A673 (cell line): ENCODE measurements around the gene ZNF230. TPM values are rescaled to one million over a fixed set of nuclear protein-coding genes. Genes with fewer than 3 reads are reported as not detected.

Experiments used
- BruUV-seq: library from RNA; stranded (reverse); fragments of 400-500 nt; replicated peaks from 2 replicates; lab custom pipeline; 2021; lab: Mats Ljungman, UMichigan
- CTCF ChIA-PET: fragments of 300-600 bp; sonication (Branson Sonifier 250); formaldehyde crosslinking; loops from one replicate; lab custom pipeline; 2022; ENCODE audit warnings: antibody characterized with exemption; lab: Charles Lee
- POLR2A ChIA-PET: fragments of 300-600 bp; sonication (Branson Sonifier 250); formaldehyde crosslinking; loops from one replicate; lab custom pipeline; 2022; ENCODE audit warnings: antibody characterized with exemption; ENCODE audit not compliant: low non-redundant PET; lab: Charles Lee
- DNase-seq: peaks from one replicate; pipeline ENCODE4 v3.0.0-alpha.2; 2015; ENCODE audit warnings: low spot score
- H3K27ac ChIP-seq: fragments of 200-600 bp; sonication (generic); 2 replicates; pipeline ENCODE4 v1.5.1; 2016; ENCODE audit warnings: mixed run types, low read depth, mild to moderate bottlenecking, mixed read lengths, antibody characterized with exemption, low read length; ENCODE audit not compliant: poor library complexity, severe bottlenecking
- H3K27me3 ChIP-seq: fragments of 200-600 bp; sonication (generic); replicated peaks from 2 replicates; pipeline ENCODE4 v1.6.1; 2017; ENCODE audit warnings: mixed run types, low read depth, mild to moderate bottlenecking, mixed read lengths, antibody characterized with exemption, low read length; ENCODE audit not compliant: insufficient read depth, poor library complexity
- H3K36me3 ChIP-seq: fragments of 200-600 bp; sonication (generic); 2 replicates; pipeline ENCODE4 v1.6.1; 2016; ENCODE audit warnings: mixed run types, mild to moderate bottlenecking, mixed read lengths, antibody characterized with exemption, low read length; ENCODE audit not compliant: insufficient read depth, poor library complexity, severe bottlenecking
- H3K4me1 ChIP-seq: fragments of 200-600 bp; sonication (generic); 2 replicates; pipeline ENCODE4 v1.6.1; 2017; ENCODE audit warnings: mixed run types, mild to moderate bottlenecking, mixed read lengths, antibody characterized with exemption, low read length; ENCODE audit not compliant: insufficient read depth, poor library complexity, severe bottlenecking
- H3K4me3 ChIP-seq: fragments of 200-600 bp; sonication (generic); 2 replicates; pipeline ENCODE4 v1.5.1; 2016; ENCODE audit warnings: low read depth, mixed run types, mild to moderate bottlenecking, mixed read lengths, low read length; ENCODE audit not compliant: poor library complexity, severe bottlenecking
- H3K9me3 ChIP-seq: fragments of 200-600 bp; sonication (generic); 2 replicates; pipeline ENCODE4 v1.6.1; 2016; ENCODE audit warnings: mixed run types, low read depth, mild to moderate bottlenecking, mixed read lengths, antibody characterized with exemption, low read length; ENCODE audit not compliant: poor library complexity, severe bottlenecking
- EZH2 ChIP-seq: fragments of 200-600 bp; sonication (generic); IDR thresholded peaks from 2 replicates; pipeline ENCODE4 v1.6.1; 2017; ENCODE audit warnings: borderline replicate concordance, low read depth, mild to moderate bottlenecking, mixed read lengths, antibody characterized with exemption, low read length; ENCODE audit not compliant: poor library complexity, severe bottlenecking
- intact Hi-C: fragments of 100-400 bp; cut with micrococcal nuclease; formaldehyde crosslinking; loops from one replicate; pipeline ENCODE4 v1.10.0; 2022; ENCODE audit not compliant: unreplicated experiment
- total RNA-seq: library from RNA; stranded (reverse); gene quantifications from 2 replicates; pipeline ENCODE4 v1.2.3, GENCODE V29; 2021
- TF ChIP-seq, protein P1 (sequence below): fragments of 300-800, 200-600 bp; sonication (generic); conservative IDR thresholded peaks from 2 replicates; pipeline ENCODE4 v1.5.1; 2017; ENCODE audit warnings: low read depth, mild to moderate bottlenecking, antibody characterized with exemption, low read length, moderate library complexity, mixed read lengths

Gene ZNF230
- total RNA-seq, 1 experiment from 2014 or later: 5.4 TPM

DNA sequence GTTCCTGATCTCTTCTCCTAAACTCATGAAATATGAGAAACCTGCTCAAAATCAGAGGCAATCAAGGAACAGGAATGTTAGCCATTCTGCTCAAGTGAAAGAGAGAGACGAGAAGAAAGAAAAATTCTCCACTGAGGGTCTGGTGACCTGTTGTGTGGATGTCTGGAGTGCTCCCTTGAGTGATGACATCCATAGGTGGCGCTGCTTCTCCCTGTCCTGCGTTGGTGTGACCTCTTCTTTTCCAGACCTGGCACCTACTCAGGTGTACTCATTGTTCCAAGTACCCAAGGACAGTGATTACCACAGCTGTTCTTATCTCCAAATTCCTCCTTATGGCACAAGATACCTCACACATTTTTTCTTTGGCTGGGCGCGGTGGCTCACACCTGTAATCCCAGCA, 53.1 kb downstream of the ZNF230 start:
- Histone ChIP-seq H3K27ac (no peak overlapping the region), H3K4me3 (no peak overlapping the region), H3K4me1 (peaks cover 3% of the 10 kb centered on the region), H3K9me3 (no peaks in the 10 kb centered on the region), H3K36me3 (no peaks in the 10 kb centered on the region), H3K27me3 (no peaks in the 10 kb centered on the region)
- intact Hi-C loops: no loop called here
- ChIA-PET CTCF (no interaction called here), POLR2A (no interaction called here)
- TF ChIP-seq, protein P1, sequence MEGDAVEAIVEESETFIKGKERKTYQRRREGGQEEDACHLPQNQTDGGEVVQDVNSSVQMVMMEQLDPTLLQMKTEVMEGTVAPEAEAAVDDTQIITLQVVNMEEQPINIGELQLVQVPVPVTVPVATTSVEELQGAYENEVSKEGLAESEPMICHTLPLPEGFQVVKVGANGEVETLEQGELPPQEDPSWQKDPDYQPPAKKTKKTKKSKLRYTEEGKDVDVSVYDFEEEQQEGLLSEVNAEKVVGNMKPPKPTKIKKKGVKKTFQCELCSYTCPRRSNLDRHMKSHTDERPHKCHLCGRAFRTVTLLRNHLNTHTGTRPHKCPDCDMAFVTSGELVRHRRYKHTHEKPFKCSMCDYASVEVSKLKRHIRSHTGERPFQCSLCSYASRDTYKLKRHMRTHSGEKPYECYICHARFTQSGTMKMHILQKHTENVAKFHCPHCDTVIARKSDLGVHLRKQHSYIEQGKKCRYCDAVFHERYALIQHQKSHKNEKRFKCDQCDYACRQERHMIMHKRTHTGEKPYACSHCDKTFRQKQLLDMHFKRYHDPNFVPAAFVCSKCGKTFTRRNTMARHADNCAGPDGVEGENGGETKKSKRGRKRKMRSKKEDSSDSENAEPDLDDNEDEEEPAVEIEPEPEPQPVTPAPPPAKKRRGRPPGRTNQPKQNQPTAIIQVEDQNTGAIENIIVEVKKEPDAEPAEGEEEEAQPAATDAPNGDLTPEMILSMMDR: no peak
- TF ChIP-seq EZH2: no peak
- no peak for DNase-seq
- no TSS peak for BruUV-seq

DNA sequence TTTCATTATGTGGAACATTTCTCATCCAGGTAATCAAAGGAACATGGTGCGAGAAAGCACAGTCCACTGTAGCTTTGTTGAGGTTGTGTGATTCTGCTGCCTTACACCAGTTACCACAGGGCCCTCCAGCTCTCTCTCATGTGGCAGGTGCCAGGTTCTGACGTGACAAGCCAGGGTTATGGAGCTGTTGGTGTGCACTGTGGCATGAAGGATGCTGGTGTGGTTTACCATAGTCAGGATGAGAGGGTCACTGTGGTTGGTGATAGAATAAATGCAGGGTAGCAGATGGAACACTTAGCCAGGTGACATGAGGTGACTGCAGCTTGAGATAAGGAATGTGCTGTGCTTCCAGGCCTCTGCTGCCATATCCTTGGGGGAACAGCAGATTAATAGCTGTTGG, 56.5 kb downstream of the ZNF230 start:
- H3K9me3 ChIP-seq: no peaks in the 10 kb centered on the region
- intact Hi-C loops: no loop called here
- peaks cover 9% of the 10 kb centered on the region for H3K36me3 ChIP-seq
- DNase-seq: no peak
- TF ChIP-seq, protein P1: no peak
- no peak for TF ChIP-seq EZH2
- no peak overlapping the region for H3K27ac ChIP-seq
- H3K4me3 ChIP-seq: no peak overlapping the region
- POLR2A ChIA-PET: no interaction called here
- CTCF ChIA-PET: no interaction called here
- BruUV-seq: no TSS peak
- no peaks in the 10 kb centered on the region for H3K27me3 ChIP-seq
- H3K4me1 ChIP-seq: no peaks in the 10 kb centered on the region

DNA sequence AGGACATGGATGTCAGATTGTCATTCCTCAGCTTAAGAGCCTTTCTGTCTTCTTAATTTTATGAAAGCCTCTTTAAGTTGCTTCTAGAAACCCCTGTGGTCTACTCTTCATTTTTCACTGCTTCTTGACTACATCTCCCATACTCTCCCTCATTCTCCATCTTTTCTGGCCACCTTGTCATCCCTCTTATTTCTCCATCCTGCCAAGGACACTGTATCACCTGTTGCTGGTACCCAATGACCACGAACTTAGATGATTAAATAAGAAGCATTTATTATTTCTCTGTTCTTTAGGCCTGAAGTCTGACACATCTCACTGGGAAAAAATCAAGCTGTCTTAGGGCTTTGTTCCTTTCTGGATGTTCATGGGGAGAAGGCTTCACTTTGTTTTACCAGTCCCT, 58.3 kb downstream of the ZNF230 start:
- no peak for TF ChIP-seq EZH2
- TF ChIP-seq, protein P1: no peak
- Histone ChIP-seq H3K4me3 (no peak overlapping the region), H3K27ac (no peak overlapping the region), H3K4me1 (no peaks in the 10 kb centered on the region), H3K9me3 (peaks cover 10% of the 10 kb centered on the region), H3K27me3 (no peaks in the 10 kb centered on the region), H3K36me3 (peaks cover 22% of the 10 kb centered on the region)
- POLR2A ChIA-PET: no interaction called here
- intact Hi-C loops: no loop called here
- CTCF ChIA-PET: no interaction called here
- no peak for DNase-seq
- no TSS peak for BruUV-seq

Other genes with a start within 250 kb of the ZNF230 start
- gene SMG9, start 248.0 kb upstream of the ZNF230 start, total RNA-seq: 78.8 and 90.6 TPM in 2 replicates
- 0.20 TPM in 1 of 2 replicates, not detected in the other for gene KCNN4, start 222.0 kb upstream of the ZNF230 start, total RNA-seq
- not detected in 2 replicates for gene LYPD5, start 200.5 kb upstream of the ZNF230 start, total RNA-seq
- gene ZNF283, start 175.6 kb upstream of the ZNF230 start, total RNA-seq: 9.4 and 9.7 TPM in 2 replicates
- 0.73 and 1.6 TPM in 2 replicates for gene ZNF404, start 119.0 kb upstream of the ZNF230 start, total RNA-seq
- gene ZNF45, start 67.7 kb upstream of the ZNF230 start, total RNA-seq: 22.1 and 22.8 TPM in 2 replicates
- gene ZNF221, start 51.7 kb upstream of the ZNF230 start, total RNA-seq: 4.8 and 6.1 TPM in 2 replicates
- gene ZNF155, start 18.8 kb upstream of the ZNF230 start, total RNA-seq: 7.3 and 8.0 TPM in 2 replicates
- 7.3 and 9.3 TPM in 2 replicates for gene ZNF222, start 22.4 kb downstream of the ZNF230 start, total RNA-seq
- gene ZNF223, start 49.1 kb downstream of the ZNF230 start, total RNA-seq: 4.5 and 5.6 TPM in 2 replicates
- gene ZNF284, start 69.2 kb downstream of the ZNF230 start, total RNA-seq: 3.1 and 3.2 TPM in 2 replicates
- gene ZNF224, start 91.4 kb downstream of the ZNF230 start, total RNA-seq: 20.4 and 23.8 TPM in 2 replicates
- gene ZNF225, start 110.4 kb downstream of the ZNF230 start, total RNA-seq: 6.3 and 7.1 TPM in 2 replicates
- 15.1 and 17.1 TPM in 2 replicates for gene ZNF234, start 138.6 kb downstream of the ZNF230 start, total RNA-seq
- gene ZNF226, start 162.1 kb downstream of the ZNF230 start, total RNA-seq: 21.4 and 23.1 TPM in 2 replicates
- gene ZNF227, start 209.6 kb downstream of the ZNF230 start, total RNA-seq: 31.6 and 34.3 TPM in 2 replicates